ENCODE results near the gene ARFRP1.

Gene ARFRP1

DNA sequence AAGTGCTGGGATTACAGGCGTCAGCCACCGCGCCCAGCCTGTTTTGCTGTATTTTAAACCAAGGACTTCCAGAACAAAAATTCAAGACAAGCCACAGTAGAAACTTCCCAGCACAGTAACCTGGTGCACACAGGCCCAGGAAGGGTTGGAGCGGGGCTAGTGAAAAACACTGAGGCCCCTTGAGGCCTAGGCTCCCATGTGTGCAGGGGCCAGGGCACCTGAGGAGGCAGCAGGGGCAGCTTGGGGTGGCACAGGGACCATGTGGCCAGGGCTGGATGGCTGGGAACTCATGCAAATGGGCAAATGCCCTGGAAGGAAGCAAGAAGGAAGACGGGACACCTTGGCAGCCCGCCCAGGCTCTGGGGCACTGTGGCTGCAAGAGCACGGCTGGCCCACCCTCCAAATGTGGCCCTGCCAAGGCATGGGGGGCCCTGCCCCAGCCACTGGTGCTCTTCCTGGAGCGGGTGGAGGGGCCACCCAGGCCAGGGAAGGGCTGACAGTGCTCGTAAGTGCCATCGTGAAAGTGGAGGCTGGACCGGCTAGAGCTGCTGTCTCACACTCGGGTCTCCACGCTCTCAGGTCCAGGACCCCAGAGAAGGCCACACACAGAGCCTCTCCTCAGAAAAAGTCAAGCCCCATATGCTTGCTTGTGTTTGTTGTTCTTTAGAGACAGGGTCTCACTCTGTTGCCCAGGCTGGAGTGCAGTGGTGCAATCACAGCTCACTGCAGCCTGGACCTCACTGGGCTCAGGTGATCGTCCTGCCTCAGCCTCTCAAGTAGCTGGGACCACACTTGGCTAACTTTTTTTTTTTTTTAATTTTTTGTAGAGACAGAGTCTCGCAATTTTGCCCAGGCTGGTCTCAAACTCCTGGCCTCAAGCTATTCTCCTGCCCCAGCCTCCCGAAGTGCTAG, 42.1 kb upstream of the ARFRP1 start:
- Histone ChIP-seq H3K36me3 (ENCODE audit: control insufficient read depth in 5 of 5, insufficient read depth in 5 of 5, low read length in 5 of 5) (peaks cover 0 to 52% (median 24%) of the 10 kb centered on the region in 5 donors), H3K9ac (ENCODE audit: low read length in 5 of 5) (no peak overlapping the region), H3K4me1 (ENCODE audit: control insufficient read depth in 5 of 5, insufficient read depth in 5 of 5, low read length in 5 of 5) (peaks cover 0 to 13% (median 5%) of the 10 kb centered on the region in 5 donors), H3K27me3 (ENCODE audit: control insufficient read depth in 5 of 5, insufficient read depth in 4 of 5, low read length in 5 of 5) (no peaks in the 10 kb centered on the region), H3K9me3 (ENCODE audit: control insufficient read depth in 5 of 5, low read length in 5 of 5) (no peaks in the 10 kb centered on the region), H3K27ac (ENCODE audit: low read depth, low read length) (no peak overlapping the region), H3K4me3 (ENCODE audit: low read depth in 1 of 5, low read length in 5 of 5) (no peak overlapping the region)

DNA sequence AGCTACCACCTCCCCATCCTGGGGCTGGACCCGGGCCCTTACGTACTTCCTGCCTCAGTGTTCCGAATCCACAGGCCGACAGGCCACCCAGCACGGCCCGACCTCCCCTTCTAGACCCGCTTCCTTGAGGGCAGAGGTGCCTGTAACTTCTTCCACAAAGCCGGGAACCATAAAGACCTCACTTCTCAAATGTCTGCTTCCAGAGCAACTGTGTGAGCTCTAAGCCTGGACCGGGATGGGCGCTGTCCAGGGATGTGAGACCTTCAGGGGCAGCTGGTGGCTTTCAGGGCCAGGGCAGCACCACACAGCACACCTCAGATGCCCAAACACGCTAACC, 41.1 kb upstream of the ARFRP1 start:
- H3K27ac ChIP-seq (ENCODE audit: low read depth, low read length), result no peak overlapping the region
- H3K36me3 ChIP-seq (ENCODE audit: control insufficient read depth in 5 of 5, insufficient read depth in 5 of 5, low read length in 5 of 5), result peaks cover 0 to 52% (median 28%) of the 10 kb centered on the region in 5 donors
- no peak overlapping the region for H3K4me3 ChIP-seq (ENCODE audit: low read depth in 1 of 5, low read length in 5 of 5)
- H3K9me3 ChIP-seq (ENCODE audit: control insufficient read depth in 5 of 5, low read length in 5 of 5), result no peaks in the 10 kb centered on the region
- H3K27me3 ChIP-seq (ENCODE audit: control insufficient read depth in 5 of 5, insufficient read depth in 4 of 5, low read length in 5 of 5), result no peaks in the 10 kb centered on the region
- H3K9ac ChIP-seq (ENCODE audit: low read length in 5 of 5), result no peak overlapping the region
- H3K4me1 ChIP-seq (ENCODE audit: control insufficient read depth in 5 of 5, insufficient read depth in 5 of 5, low read length in 5 of 5), result peaks cover 2 to 22% (median 10%) of the 10 kb centered on the region in 5 donors

DNA sequence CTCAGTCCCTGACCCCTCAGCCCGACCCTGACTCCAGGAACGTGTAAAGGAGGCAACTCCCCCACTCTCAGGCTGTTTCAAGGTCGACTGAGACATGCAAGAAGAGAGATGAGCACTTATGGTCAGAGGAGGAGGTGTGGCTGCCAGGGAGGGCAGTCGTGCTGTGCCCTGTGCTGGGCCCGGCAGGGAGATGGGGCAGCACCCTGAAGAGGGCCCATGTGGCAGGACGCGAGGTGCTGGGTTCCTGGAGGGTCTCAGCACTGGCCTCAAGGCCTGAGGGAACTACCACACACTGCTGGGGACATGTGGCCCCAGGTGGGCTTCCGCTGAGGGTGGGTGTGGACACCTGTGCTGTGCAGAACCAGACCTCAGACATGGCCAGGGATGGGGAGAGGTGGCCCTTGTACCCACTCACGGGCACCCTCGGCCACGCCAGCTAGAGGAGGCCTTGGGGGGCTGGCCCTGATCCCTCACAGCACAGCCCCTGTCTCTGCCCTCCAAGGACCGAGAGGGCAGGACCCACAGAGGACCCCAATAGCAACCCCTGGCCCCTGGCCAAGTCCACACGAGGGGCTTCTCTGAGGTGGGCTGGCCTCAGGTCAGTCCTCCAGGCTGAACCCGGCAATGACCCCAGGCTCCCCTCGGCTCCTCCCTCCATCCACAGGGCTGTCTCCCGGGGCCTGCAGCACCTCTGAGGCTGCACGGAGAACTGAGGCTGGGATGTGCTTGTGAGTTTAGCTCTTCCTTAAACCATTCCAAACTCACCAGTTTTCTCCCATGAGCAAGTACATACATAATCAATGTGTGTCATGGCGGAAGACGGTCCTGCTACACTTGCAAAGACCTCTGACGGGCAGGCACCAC, 40.5 kb upstream of the ARFRP1 start:
- Histone ChIP-seq H3K27me3 (ENCODE audit: control insufficient read depth in 5 of 5, insufficient read depth in 4 of 5, low read length in 5 of 5) (no peaks in the 10 kb centered on the region), H3K4me3 (ENCODE audit: low read depth in 1 of 5, low read length in 5 of 5) (no peak overlapping the region), H3K36me3 (ENCODE audit: control insufficient read depth in 5 of 5, insufficient read depth in 5 of 5, low read length in 5 of 5) (peaks cover 0 to 57% (median 34%) of the 10 kb centered on the region in 5 donors), H3K27ac (ENCODE audit: low read depth, low read length) (no peak overlapping the region), H3K9me3 (ENCODE audit: control insufficient read depth in 5 of 5, low read length in 5 of 5) (no peaks in the 10 kb centered on the region), H3K9ac (ENCODE audit: low read length in 5 of 5) (no peak overlapping the region), H3K4me1 (ENCODE audit: control insufficient read depth in 5 of 5, insufficient read depth in 5 of 5, low read length in 5 of 5) (peaks cover 2 to 23% (median 10%) of the 10 kb centered on the region in 5 donors)

DNA sequence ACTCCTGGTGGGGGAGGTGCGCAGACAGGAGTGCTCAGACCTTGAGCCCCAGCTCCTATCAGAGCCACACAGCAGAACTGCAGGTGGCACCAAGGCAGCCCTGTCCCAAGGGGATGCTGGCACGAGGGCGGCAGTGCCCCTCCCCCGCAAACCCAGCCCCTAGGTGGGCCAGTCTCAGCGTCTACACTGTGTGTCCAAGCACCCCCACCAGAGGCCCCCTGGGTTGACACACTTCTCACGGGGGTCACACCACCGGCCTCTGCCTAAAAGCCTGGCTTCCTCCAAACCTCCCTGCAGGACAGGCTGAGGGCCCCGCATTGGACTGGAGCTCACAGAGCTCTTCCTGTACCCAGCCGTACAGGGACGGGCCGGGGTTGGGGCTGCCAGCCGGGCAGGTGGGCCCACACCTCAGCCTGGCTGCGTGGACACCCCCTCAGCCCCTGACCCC, 39.9 kb upstream of the ARFRP1 start:
- H3K9me3 ChIP-seq (ENCODE audit: control insufficient read depth in 5 of 5, low read length in 5 of 5), result no peaks in the 10 kb centered on the region
- no peak overlapping the region for H3K27ac ChIP-seq (ENCODE audit: low read depth, low read length)
- H3K27me3 ChIP-seq (ENCODE audit: control insufficient read depth in 5 of 5, insufficient read depth in 4 of 5, low read length in 5 of 5), result no peaks in the 10 kb centered on the region
- no peak overlapping the region for H3K4me3 ChIP-seq (ENCODE audit: low read depth in 1 of 5, low read length in 5 of 5)
- H3K9ac ChIP-seq (ENCODE audit: low read length in 5 of 5), result no peak overlapping the region
- H3K4me1 ChIP-seq (ENCODE audit: control insufficient read depth in 5 of 5, insufficient read depth in 5 of 5, low read length in 5 of 5), result peaks cover 2 to 25% (median 10%) of the 10 kb centered on the region in 5 donors
- peaks cover 0 to 57% (median 37%) of the 10 kb centered on the region in 5 donors for H3K36me3 ChIP-seq (ENCODE audit: control insufficient read depth in 5 of 5, insufficient read depth in 5 of 5, low read length in 5 of 5)

DNA sequence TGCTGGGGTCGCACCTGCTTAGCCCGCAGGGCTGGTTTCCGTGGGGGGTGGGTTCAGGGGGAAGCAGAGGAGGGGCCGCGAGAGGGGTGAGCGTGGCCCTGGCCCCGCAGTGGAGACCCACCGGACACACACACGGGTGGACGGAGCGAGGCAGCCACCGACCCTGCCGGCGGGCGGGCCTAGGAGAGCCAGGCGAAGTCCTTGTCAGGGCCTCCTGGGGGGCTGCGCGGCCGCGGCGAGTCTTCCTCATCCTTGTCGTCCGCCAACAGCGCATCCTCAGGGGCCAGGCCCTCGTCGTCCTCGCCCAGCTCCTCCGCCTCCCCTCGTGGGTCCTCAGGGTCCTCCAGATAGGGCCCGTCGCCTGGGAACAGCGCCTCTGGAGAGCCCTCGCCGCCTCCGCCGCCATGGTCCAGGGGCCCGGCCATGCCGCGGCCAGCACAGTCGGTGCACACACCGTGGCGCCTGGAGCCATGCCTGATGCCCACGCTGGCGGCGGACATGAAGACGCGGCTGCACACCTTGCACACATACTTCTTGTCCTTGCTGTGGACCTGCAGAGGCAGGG, 39.1 kb upstream of the ARFRP1 start:
- Histone ChIP-seq H3K9me3 (ENCODE audit: control insufficient read depth in 5 of 5, low read length in 5 of 5) (no peaks in the 10 kb centered on the region), H3K36me3 (ENCODE audit: control insufficient read depth in 5 of 5, insufficient read depth in 5 of 5, low read length in 5 of 5) (peaks cover 0 to 58% (median 37%) of the 10 kb centered on the region in 5 donors), H3K4me1 (ENCODE audit: control insufficient read depth in 5 of 5, insufficient read depth in 5 of 5, low read length in 5 of 5) (peaks cover 2 to 33% (median 13%) of the 10 kb centered on the region in 5 donors), H3K9ac (ENCODE audit: low read length in 5 of 5) (no peak overlapping the region), H3K4me3 (ENCODE audit: low read depth in 1 of 5, low read length in 5 of 5) (no peak overlapping the region), H3K27ac (ENCODE audit: low read depth, low read length) (no peak overlapping the region), H3K27me3 (ENCODE audit: control insufficient read depth in 5 of 5, insufficient read depth in 4 of 5, low read length in 5 of 5) (no peaks in the 10 kb centered on the region)

DNA sequence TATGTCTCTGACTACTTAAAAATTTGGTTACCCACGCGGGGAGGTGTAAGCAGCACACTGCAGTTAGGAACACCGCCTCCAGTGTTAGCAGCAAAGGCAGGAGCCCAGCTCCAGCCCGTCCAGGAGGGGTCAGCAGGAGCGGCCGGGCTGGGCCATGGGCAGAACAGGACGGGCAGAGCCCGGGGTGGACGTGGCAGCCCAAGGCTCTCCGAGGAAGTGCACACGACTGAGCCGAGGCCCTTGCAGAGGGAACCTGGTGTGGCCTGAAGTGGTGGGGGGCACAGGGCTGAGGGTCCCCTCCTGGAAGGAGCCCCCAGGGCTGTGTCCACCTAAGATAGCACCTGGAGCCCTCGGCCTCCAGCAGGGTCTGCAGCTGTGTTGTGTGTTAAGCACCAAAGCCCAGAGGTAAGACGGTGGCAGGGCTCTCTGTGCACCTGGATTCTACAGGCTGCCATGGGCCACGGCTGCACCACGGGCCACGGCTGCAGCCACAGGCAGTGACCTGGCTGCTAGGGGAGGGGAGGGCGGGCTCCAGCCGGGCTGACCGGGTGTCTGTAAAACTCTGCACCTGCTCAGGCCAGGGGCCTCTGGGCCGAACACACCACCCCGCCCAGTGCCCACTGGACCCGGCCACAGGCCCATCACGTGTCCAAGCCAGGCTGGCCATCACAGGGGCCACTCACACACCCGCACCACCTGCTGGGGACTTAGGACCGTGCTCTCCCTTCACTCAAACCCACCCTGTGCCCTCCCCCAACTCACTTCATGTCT, 38.4 kb upstream of the ARFRP1 start:
- Histone ChIP-seq H3K36me3 (ENCODE audit: control insufficient read depth in 5 of 5, insufficient read depth in 5 of 5, low read length in 5 of 5) (peaks cover 0 to 58% (median 37%) of the 10 kb centered on the region in 5 donors), H3K27me3 (ENCODE audit: control insufficient read depth in 5 of 5, insufficient read depth in 4 of 5, low read length in 5 of 5) (no peaks in the 10 kb centered on the region), H3K4me1 (ENCODE audit: control insufficient read depth in 5 of 5, insufficient read depth in 5 of 5, low read length in 5 of 5) (peaks cover 2 to 40% (median 19%) of the 10 kb centered on the region in 5 donors), H3K27ac (ENCODE audit: low read depth, low read length) (no peak overlapping the region), H3K9me3 (ENCODE audit: control insufficient read depth in 5 of 5, low read length in 5 of 5) (no peaks in the 10 kb centered on the region), H3K4me3 (ENCODE audit: low read depth in 1 of 5, low read length in 5 of 5) (no peak overlapping the region), H3K9ac (ENCODE audit: low read length in 5 of 5) (no peak overlapping the region)

DNA sequence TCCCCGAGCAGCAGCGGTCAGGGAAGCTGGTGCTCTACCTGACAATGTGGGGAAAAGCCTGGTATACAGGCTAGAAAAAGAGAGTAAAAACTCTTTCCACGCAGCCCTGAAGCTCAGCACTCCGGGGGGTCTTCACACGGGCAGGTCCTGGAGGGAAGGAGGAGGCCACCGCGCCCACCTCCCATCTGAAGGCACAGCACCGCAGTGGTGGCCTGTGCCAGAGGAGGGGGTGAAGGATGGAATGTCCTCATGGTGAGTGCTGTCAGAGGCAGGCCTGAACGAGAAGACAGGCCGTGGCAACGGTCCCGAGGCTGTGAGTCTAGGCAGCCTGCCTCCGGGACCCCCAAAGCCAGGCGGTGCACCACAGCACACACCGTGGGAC, 37.6 kb upstream of the ARFRP1 start:
- H3K9ac ChIP-seq (ENCODE audit: low read length in 5 of 5), result no peak overlapping the region
- H3K27ac ChIP-seq (ENCODE audit: low read depth, low read length), result no peak overlapping the region
- no peaks in the 10 kb centered on the region for H3K9me3 ChIP-seq (ENCODE audit: control insufficient read depth in 5 of 5, low read length in 5 of 5)
- peaks cover 2 to 45% (median 27%) of the 10 kb centered on the region in 5 donors for H3K4me1 ChIP-seq (ENCODE audit: control insufficient read depth in 5 of 5, insufficient read depth in 5 of 5, low read length in 5 of 5)
- peaks cover 0 to 55% (median 32%) of the 10 kb centered on the region in 5 donors for H3K36me3 ChIP-seq (ENCODE audit: control insufficient read depth in 5 of 5, insufficient read depth in 5 of 5, low read length in 5 of 5)
- no peaks in the 10 kb centered on the region for H3K27me3 ChIP-seq (ENCODE audit: control insufficient read depth in 5 of 5, insufficient read depth in 4 of 5, low read length in 5 of 5)
- no peak overlapping the region for H3K4me3 ChIP-seq (ENCODE audit: low read depth in 1 of 5, low read length in 5 of 5)

DNA sequence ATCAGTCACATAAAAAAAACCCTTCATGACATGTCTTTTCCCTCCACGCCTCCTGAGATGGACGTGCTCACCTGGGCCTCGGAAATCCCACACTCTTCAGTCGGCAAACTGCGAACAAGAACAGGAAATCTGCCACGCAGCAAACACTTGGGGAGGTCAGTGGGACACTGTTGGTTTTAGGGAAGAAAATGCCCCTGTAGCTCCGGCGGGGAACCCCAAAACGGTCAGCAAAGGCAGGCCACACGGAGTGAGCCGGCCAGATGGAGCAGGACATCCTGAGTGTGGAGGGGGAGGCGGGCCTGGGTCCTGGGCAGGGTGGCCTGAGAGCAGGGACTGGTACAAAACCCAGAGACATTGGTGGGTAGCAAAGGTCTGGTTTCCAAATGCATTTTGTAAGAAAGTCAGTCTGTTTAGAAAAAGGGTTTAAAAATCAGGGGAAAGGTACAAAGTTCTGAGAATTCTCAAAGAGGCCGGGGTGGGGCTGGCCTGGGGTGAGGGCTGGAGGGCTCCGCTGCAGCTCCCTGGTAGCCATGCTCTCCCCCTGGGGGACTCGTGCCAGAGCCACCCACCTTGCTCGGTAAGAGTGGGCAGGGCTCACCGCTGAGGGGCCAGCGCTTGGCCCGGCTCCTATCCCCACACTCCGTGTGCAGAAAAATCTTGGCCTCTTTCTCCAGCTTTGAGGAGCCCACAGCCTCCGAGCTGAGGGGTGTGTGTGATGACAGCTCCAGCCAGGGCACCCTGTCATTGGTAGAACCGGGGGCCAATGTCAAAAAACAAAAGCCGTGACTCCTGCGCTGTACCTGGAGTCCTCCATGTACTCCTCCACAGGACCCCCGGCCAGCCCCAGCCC, 37.0 kb upstream of the ARFRP1 start:
- no peaks in the 10 kb centered on the region for H3K9me3 ChIP-seq (ENCODE audit: control insufficient read depth in 5 of 5, low read length in 5 of 5)
- H3K4me3 ChIP-seq (ENCODE audit: low read depth in 1 of 5, low read length in 5 of 5), result no peak overlapping the region
- peaks cover 0 to 55% (median 29%) of the 10 kb centered on the region in 5 donors for H3K36me3 ChIP-seq (ENCODE audit: control insufficient read depth in 5 of 5, insufficient read depth in 5 of 5, low read length in 5 of 5)
- peaks cover 2 to 46% (median 28%) of the 10 kb centered on the region in 5 donors for H3K4me1 ChIP-seq (ENCODE audit: control insufficient read depth in 5 of 5, insufficient read depth in 5 of 5, low read length in 5 of 5)
- H3K27ac ChIP-seq (ENCODE audit: low read depth, low read length), result no peak overlapping the region
- peak overlapping the region in 1 of 5 donors; percentile 6 for H3K9ac ChIP-seq (ENCODE audit: low read length in 5 of 5)
- no peaks in the 10 kb centered on the region for H3K27me3 ChIP-seq (ENCODE audit: control insufficient read depth in 5 of 5, insufficient read depth in 4 of 5, low read length in 5 of 5)

DNA sequence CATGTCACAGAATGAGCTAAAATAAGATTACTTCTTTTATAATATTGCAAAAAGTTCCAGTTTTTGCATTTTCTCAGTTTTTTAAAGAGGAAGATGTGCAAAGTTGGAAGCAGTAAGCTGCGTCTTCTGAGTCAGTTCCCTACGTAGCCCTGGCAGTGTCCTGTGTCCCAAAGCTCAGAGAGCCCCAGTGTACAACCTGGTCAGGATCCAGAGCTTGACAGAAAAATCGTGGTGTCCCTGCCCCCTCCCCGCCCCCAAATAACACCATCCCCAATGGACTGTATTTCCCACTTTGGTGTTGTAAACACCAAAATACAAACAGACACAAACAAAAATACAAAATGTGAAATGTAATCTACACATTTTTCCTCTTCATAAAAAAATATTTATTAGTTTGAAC, 36.4 kb upstream of the ARFRP1 start:
- Histone ChIP-seq H3K36me3 (ENCODE audit: control insufficient read depth in 5 of 5, insufficient read depth in 5 of 5, low read length in 5 of 5) (peaks cover 0 to 55% (median 28%) of the 10 kb centered on the region in 5 donors), H3K9me3 (ENCODE audit: control insufficient read depth in 5 of 5, low read length in 5 of 5) (no peaks in the 10 kb centered on the region), H3K27ac (ENCODE audit: low read depth, low read length) (no peak overlapping the region), H3K9ac (ENCODE audit: low read length in 5 of 5) (peak overlapping the region in 1 of 5 donors; percentile 6), H3K4me1 (ENCODE audit: control insufficient read depth in 5 of 5, insufficient read depth in 5 of 5, low read length in 5 of 5) (peaks cover 2 to 47% (median 30%) of the 10 kb centered on the region in 5 donors), H3K4me3 (ENCODE audit: low read depth in 1 of 5, low read length in 5 of 5) (no peak overlapping the region), H3K27me3 (ENCODE audit: control insufficient read depth in 5 of 5, insufficient read depth in 4 of 5, low read length in 5 of 5) (no peaks in the 10 kb centered on the region)
